ENCODE results near the gene PTEN.

Gene PTEN

DNA sequence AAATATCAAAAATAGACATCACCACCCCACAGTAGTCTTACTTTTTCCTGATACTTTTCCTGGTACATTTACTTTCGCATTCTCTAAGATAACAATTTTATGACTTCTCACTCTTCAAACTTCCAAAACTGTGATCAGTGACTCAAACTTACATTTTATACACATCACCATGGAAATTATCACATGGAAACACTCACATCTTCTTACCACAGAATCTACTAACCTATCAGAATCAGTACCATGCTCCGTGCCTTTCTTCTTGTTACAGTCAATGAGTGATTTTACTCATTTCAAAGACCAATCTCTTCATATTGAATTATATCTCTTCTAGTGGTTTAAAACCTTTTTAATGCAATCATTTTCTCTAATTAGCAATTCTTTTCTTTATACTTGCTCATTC is 120.3 kb downstream of the PTEN start:
- DNase-seq = no peak

GRCh38 chr10:87987206-87987605 is 123.8 kb downstream of the PTEN start:
- no peak for DNase-seq

DNA sequence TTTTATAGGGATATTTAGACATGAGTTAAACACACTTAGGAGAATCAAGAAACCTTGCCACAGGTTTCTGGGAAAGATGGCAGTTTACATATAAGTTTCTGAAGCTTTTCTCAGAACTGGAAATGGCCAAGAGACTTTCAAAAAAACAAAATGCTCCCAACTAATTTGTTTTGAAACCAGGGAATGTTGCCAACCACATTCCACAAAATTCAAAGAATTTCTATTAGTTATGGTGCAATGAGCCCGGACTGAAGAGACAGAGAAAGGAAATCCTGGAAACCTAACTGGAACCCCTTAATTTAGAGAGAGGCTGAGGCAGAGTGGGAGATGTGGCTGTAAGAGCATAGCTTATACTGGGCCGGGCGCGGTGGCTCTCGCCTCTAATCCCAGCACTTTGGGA is 128.5 kb downstream of the PTEN start:
- DNase-seq = no peak

DNA sequence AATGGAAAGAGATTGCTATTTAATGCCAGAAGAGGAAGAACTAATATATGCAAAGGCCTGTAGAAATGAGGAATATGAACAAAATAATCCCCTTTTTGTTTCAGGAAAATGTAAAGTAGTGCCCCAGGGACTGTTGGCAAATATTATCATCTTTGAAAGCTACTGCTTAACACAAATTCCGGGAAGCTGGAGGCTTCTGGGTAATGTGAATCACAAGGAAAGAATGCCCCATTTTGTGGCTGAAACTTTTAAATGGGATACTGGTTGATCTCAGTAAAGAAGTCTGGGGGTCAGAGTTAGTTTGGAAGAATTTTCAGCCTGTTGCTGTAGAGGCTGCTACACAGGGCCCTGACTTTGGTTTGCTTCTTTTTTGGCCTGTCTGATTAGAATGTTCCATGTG is 141.0 kb downstream of the PTEN start:
- no peak for DNase-seq

GRCh38 chr10:88006261-88006660 is 142.8 kb downstream of the PTEN start:
- no peak for DNase-seq

DNA sequence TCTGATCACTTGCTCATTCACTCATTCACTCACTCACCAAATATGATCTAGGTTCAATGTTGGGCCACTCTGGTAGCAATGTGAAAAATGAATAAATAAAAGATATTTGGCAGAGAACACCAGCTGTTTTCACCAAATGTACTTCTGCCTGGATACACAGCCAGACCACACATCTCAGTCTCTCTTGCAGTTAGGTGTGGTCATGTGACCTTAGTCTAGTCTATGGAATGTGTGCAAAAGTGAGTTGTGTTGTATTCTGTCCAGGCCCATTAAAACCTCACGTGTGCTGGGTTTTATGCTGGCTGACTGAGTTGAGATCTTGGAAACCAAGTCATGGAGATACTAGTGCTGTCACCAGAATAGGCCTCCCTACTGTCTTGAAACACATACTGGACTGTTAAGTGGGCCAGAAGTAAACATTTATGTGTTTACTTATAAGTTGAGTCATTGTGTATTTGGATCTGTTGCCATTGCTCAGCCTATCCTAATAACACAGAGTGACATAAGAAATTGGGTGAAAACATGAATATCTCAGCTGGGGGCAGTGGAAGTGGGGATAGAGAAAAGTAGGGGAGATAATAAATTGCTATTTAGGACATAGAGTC is 145.5 kb downstream of the PTEN start:
- DNase-seq = no peak

- DNase-seq = no peak
Measured at GRCh38 chr10:88012641-88013040, 149.2 kb downstream of the PTEN start.

DNA sequence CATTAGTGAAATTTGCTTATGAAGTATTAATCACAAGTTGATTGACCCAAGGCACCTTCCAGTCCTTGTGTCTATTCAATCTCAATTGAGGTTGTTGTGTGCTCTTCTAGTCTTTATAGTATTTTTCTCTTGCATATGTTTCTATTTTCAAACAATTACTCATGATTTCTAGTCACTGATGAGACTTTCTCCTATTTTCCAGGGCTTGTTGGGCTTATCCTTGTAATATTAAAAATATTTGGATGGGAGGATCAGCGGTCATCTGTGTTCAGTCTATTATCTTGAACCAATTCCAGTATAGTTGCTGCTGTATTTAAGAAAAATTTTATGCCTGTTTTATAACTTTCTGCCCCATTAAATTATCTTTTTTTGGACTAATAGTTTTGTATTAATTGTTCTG is 154.4 kb downstream of the PTEN start:
- DNase-seq = no peak

- DNase-seq = no peak
Measured at GRCh38 chr10:88019753-88020152, 156.3 kb downstream of the PTEN start.

All from right forelimb (tissue), 1 donor.